Measurements from ENCODE around the gene SYCP3.

DNA sequence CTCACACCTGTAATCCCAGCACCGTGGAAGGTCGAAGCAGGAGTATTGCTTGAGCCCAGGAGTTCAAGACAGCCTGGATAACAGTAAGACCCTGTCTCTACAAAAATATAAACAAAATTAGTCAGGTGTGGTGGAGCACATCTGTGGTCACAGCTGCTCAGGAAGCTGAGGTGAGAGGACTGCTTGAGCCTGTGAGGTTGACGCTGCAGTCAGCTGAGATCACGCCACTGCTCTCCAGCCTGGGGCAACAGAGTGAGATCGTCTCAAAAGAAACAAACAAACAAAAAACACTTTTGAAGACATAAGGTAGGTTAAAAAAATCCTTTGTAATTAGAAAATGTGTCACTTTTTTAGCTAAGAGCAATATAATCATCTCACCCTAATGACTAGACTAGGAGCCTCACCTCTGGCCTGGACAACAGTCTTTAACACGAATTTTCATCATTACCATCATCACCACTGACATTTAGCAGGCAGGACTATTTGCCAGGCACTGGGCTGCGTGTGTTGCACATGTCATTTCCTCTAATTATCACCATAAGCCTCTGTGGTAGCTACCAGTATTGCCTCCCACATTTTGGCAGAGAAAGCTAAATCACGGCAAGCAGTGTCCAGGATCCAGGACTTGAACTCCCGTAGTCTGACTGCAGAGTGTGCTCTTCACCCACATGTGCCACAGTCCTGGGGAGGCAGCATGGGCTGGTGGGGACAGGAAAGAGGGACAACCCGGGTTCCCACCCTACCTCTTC lies 4.6 kb upstream of the SYCP3 start:
- TF ChIP-seq POLR2AphosphoS5 (IDR thresholded peaks at IDR 0.05), result no peak
- TF ChIP-seq, protein P1, sequence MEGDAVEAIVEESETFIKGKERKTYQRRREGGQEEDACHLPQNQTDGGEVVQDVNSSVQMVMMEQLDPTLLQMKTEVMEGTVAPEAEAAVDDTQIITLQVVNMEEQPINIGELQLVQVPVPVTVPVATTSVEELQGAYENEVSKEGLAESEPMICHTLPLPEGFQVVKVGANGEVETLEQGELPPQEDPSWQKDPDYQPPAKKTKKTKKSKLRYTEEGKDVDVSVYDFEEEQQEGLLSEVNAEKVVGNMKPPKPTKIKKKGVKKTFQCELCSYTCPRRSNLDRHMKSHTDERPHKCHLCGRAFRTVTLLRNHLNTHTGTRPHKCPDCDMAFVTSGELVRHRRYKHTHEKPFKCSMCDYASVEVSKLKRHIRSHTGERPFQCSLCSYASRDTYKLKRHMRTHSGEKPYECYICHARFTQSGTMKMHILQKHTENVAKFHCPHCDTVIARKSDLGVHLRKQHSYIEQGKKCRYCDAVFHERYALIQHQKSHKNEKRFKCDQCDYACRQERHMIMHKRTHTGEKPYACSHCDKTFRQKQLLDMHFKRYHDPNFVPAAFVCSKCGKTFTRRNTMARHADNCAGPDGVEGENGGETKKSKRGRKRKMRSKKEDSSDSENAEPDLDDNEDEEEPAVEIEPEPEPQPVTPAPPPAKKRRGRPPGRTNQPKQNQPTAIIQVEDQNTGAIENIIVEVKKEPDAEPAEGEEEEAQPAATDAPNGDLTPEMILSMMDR (IDR thresholded peaks at IDR 0.05), result no peak

All from suprapubic skin (tissue), 3 donors.